ENCODE results near the gene ZDHHC11.

GRCh38 chr5:885529-885928, 34.7 kb upstream of the ZDHHC11 start:
- TF ChIP-seq, protein P1, sequence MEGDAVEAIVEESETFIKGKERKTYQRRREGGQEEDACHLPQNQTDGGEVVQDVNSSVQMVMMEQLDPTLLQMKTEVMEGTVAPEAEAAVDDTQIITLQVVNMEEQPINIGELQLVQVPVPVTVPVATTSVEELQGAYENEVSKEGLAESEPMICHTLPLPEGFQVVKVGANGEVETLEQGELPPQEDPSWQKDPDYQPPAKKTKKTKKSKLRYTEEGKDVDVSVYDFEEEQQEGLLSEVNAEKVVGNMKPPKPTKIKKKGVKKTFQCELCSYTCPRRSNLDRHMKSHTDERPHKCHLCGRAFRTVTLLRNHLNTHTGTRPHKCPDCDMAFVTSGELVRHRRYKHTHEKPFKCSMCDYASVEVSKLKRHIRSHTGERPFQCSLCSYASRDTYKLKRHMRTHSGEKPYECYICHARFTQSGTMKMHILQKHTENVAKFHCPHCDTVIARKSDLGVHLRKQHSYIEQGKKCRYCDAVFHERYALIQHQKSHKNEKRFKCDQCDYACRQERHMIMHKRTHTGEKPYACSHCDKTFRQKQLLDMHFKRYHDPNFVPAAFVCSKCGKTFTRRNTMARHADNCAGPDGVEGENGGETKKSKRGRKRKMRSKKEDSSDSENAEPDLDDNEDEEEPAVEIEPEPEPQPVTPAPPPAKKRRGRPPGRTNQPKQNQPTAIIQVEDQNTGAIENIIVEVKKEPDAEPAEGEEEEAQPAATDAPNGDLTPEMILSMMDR (conservative IDR thresholded peaks at IDR 0.05; ENCODE audit: low read depth in 2 of 2), result no peak
- TF ChIP-seq POLR2AphosphoS5 (IDR thresholded peaks at IDR 0.05; ENCODE audit: low read depth), result no peak
- TF ChIP-seq, protein P2, sequence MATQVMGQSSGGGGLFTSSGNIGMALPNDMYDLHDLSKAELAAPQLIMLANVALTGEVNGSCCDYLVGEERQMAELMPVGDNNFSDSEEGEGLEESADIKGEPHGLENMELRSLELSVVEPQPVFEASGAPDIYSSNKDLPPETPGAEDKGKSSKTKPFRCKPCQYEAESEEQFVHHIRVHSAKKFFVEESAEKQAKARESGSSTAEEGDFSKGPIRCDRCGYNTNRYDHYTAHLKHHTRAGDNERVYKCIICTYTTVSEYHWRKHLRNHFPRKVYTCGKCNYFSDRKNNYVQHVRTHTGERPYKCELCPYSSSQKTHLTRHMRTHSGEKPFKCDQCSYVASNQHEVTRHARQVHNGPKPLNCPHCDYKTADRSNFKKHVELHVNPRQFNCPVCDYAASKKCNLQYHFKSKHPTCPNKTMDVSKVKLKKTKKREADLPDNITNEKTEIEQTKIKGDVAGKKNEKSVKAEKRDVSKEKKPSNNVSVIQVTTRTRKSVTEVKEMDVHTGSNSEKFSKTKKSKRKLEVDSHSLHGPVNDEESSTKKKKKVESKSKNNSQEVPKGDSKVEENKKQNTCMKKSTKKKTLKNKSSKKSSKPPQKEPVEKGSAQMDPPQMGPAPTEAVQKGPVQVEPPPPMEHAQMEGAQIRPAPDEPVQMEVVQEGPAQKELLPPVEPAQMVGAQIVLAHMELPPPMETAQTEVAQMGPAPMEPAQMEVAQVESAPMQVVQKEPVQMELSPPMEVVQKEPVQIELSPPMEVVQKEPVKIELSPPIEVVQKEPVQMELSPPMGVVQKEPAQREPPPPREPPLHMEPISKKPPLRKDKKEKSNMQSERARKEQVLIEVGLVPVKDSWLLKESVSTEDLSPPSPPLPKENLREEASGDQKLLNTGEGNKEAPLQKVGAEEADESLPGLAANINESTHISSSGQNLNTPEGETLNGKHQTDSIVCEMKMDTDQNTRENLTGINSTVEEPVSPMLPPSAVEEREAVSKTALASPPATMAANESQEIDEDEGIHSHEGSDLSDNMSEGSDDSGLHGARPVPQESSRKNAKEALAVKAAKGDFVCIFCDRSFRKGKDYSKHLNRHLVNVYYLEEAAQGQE (IDR thresholded peaks at IDR 0.05; ENCODE audit: unreplicated experiment), result no peak
- TF ChIP-seq EZH2phosphoT487 (IDR thresholded peaks at IDR 0.05; ENCODE audit: unreplicated experiment), result no peak
- no peak for TF ChIP-seq CREB1 (CRISPR knock-in tag; IDR thresholded peaks at IDR 0.05; ENCODE audit: low read depth)
- TF ChIP-seq EZH2 (IDR thresholded peaks at IDR 0.05; ENCODE audit: low read depth, unreplicated experiment), result no peak
- TF ChIP-seq JUNB (IDR thresholded peaks at IDR 0.05; ENCODE audit: unreplicated experiment), result no peak
- TF ChIP-seq, protein P3, sequence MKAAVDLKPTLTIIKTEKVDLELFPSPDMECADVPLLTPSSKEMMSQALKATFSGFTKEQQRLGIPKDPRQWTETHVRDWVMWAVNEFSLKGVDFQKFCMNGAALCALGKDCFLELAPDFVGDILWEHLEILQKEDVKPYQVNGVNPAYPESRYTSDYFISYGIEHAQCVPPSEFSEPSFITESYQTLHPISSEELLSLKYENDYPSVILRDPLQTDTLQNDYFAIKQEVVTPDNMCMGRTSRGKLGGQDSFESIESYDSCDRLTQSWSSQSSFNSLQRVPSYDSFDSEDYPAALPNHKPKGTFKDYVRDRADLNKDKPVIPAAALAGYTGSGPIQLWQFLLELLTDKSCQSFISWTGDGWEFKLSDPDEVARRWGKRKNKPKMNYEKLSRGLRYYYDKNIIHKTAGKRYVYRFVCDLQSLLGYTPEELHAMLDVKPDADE (IDR thresholded peaks at IDR 0.05), result no peak
- TF ChIP-seq STAT1 (IDR thresholded peaks at IDR 0.05; ENCODE audit: unreplicated experiment), result no peak
- no peak for TF ChIP-seq ZNF114 (CRISPR knock-in tag; IDR thresholded peaks at IDR 0.05)
- no peak for TF ChIP-seq ZNF462 (CRISPR knock-in tag; IDR thresholded peaks at IDR 0.05)
